OCI-LY7 (cell line): ENCODE results near the gene PACC1. TPM values are rescaled to one million over a fixed set of nuclear protein-coding genes. Genes with fewer than 3 reads are reported as not detected.

Source experiments
- BruUV-seq: library from RNA; stranded (reverse); fragments of 400-500 nt; replicated peaks from 2 replicates; lab custom pipeline; 2021; lab: Mats Ljungman, UMichigan
- CTCF ChIA-PET: fragments of 300-600 bp; sonication (Branson Sonifier 250); formaldehyde crosslinking; loops from one replicate; lab custom pipeline; 2022; ENCODE audit warnings: antibody characterized with exemption; ENCODE audit not compliant: unreplicated experiment; lab: Charles Lee
- POLR2A ChIA-PET: fragments of 300-600 bp; sonication (Branson Sonifier 250); formaldehyde crosslinking; loops from one replicate; lab custom pipeline; 2022; ENCODE audit warnings: antibody characterized with exemption; lab: Charles Lee
- DNase-seq: peaks from one replicate; pipeline ENCODE4 v3.0.0-alpha.2; 2015; ENCODE audit warnings: low spot score
- H2AFZ ChIP-seq: fragments of 200-600 bp; sonication (generic), shearing (Covaris generic); 2 replicates; pipeline ENCODE4 v1.6.1; 2014; ENCODE audit warnings: mild to moderate bottlenecking, antibody characterized with exemption, low read length, moderate library complexity
- H3K27ac ChIP-seq: fragments of 200-600 bp; sonication (generic); 2 replicates; pipeline ENCODE4 v1.5.1; 2014; ENCODE audit warnings: mixed run types, low read depth, mild to moderate bottlenecking, moderate library complexity, low read length, inconsistent platforms; ENCODE audit not compliant: poor library complexity, severe bottlenecking
- H3K36me3 ChIP-seq: fragments of 200-600 bp; sonication (generic); 2 replicates; pipeline ENCODE4 v1.6.1; 2014; ENCODE audit warnings: mild to moderate bottlenecking, antibody characterized with exemption, low read length, moderate library complexity, mixed read lengths; ENCODE audit not compliant: insufficient read depth
- H3K4me1 ChIP-seq: fragments of 200-600 bp; sonication (generic); 2 replicates; pipeline ENCODE4 v1.5.1; 2014; ENCODE audit warnings: mild to moderate bottlenecking, low read length; ENCODE audit not compliant: insufficient read depth, poor library complexity, severe bottlenecking
- H3K4me2 ChIP-seq: fragments of 200-600 bp; sonication (generic); 2 replicates; pipeline ENCODE4 v1.6.1; 2014; ENCODE audit warnings: mild to moderate bottlenecking, low read length
- H3K4me3 ChIP-seq: fragments of 200-600 bp; sonication (generic); 2 replicates; pipeline ENCODE4 v1.5.1; 2014; ENCODE audit warnings: mild to moderate bottlenecking, low read depth, low read length; ENCODE audit not compliant: poor library complexity, severe bottlenecking
- H3K79me2 ChIP-seq: fragments of 200-600 bp; sonication (generic); 2 replicates; pipeline ENCODE4 v1.6.1; 2016; ENCODE audit warnings: low read depth, mild to moderate bottlenecking, low read length, moderate library complexity, mixed read lengths; ENCODE audit not compliant: insufficient read depth
- H3K9me2 ChIP-seq: fragments of 200-600 bp; sonication (generic); 2 replicates; pipeline ENCODE4 v1.6.1; 2016; ENCODE audit warnings: mild to moderate bottlenecking, low read length, mixed read lengths; ENCODE audit not compliant: insufficient read depth
- H3K9me3 ChIP-seq: fragments of 200-600 bp; sonication (generic); 2 replicates; pipeline ENCODE4 v1.6.1; 2014; ENCODE audit warnings: mild to moderate bottlenecking, mixed run types, low read length, mixed read lengths
- H4K20me1 ChIP-seq: fragments of 200-600 bp; sonication (generic); 2 replicates; pipeline ENCODE4 v1.6.1; 2014; ENCODE audit warnings: mild to moderate bottlenecking, antibody characterized with exemption, low read length, moderate library complexity, mixed read lengths; ENCODE audit not compliant: insufficient read depth
- EZH2phosphoT487 ChIP-seq: fragments of 200-600 bp; sonication (generic); IDR thresholded peaks from 2 replicates; pipeline ENCODE4 v1.6.1; 2018; ENCODE audit warnings: low read depth, borderline replicate concordance, mild to moderate bottlenecking, mixed run types, antibody characterized with exemption, low read length, moderate library complexity, mixed read lengths
- intact Hi-C: fragments of 100-400 bp; cut with micrococcal nuclease; formaldehyde crosslinking; loops from one replicate; pipeline ENCODE4 v1.10.0; 2022; ENCODE audit not compliant: unreplicated experiment
- total RNA-seq, 2 experiments: library from RNA; depleted of rRNA in 1 of 2; stranded (reverse); fragments of >200 nt in 1 of 2; shearing (Covaris generic) in 1 of 2; gene quantifications; 2 replicates each; pipeline ENCODE4 v1.2.3, GENCODE V29; 2014 to 2022
- TF ChIP-seq, protein P1 (sequence below): fragments of 200-600 bp; sonication (generic); conservative IDR thresholded peaks from 2 replicates; pipeline ENCODE4 v1.5.1; 2014; ENCODE audit warnings: mild to moderate bottlenecking, antibody characterized with exemption, low read length, moderate library complexity, mixed read lengths

PACC1 gene
- total RNA-seq, 2 experiments from 2014 or later = 17.3 to 30.8 TPM

DNA sequence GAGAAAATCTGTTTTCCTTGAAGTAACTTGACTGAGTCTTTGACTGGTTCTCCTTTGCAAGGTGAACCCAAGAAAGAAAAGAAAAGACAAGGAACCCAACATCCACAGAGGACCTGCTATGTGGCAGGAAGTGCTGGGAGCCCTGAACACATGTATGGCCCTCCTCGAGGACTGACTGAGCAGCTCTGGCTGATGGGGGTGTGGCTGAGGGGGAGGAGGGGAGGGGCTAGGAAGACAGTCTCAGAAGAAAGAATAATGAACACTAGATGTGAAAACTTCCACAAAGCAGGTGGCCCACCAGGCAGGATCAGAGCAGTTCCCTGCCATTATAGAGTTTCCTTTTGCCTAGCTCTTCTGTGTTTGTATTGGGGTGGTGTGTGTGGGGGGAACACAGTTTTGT, 44.1 kb upstream of the PACC1 start:
- Histone ChIP-seq H3K4me1 (peaks cover 4% of the 10 kb centered on the region), H3K9me3 (no peaks in the 10 kb centered on the region), H3K9me2 (no peaks in the 10 kb centered on the region), H2AFZ (0 out of 2 replicates have a peak overlapping the region, but pooled peaks have one; percentile 20), H3K36me3 (no peaks in the 10 kb centered on the region), H3K79me2 (no peaks in the 10 kb centered on the region), H3K27ac (no peak overlapping the region), H3K4me3 (no peak overlapping the region), H4K20me1 (no peaks in the 10 kb centered on the region), H3K4me2 (no peak overlapping the region)
- POLR2A ChIA-PET = no interaction called here
- CTCF ChIA-PET = interaction anchor here (0.6 to 0.7 kb wide), 2 partner anchors 18 to 156 kb away, joined by 6 to 10 read pairs; no protein-coding TSS in a partner anchor
- intact Hi-C loops = loop anchor here (5.0 to 10.0 kb wide), 4 partner anchors 174 to 447 kb away; partner anchors contain the start of gene PPP2R5A
- DNase-seq = peak; percentile 43
- BruUV-seq = no TSS peak
- no peak for TF ChIP-seq EZH2phosphoT487
- TF ChIP-seq, protein P1, sequence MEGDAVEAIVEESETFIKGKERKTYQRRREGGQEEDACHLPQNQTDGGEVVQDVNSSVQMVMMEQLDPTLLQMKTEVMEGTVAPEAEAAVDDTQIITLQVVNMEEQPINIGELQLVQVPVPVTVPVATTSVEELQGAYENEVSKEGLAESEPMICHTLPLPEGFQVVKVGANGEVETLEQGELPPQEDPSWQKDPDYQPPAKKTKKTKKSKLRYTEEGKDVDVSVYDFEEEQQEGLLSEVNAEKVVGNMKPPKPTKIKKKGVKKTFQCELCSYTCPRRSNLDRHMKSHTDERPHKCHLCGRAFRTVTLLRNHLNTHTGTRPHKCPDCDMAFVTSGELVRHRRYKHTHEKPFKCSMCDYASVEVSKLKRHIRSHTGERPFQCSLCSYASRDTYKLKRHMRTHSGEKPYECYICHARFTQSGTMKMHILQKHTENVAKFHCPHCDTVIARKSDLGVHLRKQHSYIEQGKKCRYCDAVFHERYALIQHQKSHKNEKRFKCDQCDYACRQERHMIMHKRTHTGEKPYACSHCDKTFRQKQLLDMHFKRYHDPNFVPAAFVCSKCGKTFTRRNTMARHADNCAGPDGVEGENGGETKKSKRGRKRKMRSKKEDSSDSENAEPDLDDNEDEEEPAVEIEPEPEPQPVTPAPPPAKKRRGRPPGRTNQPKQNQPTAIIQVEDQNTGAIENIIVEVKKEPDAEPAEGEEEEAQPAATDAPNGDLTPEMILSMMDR = no peak

DNA sequence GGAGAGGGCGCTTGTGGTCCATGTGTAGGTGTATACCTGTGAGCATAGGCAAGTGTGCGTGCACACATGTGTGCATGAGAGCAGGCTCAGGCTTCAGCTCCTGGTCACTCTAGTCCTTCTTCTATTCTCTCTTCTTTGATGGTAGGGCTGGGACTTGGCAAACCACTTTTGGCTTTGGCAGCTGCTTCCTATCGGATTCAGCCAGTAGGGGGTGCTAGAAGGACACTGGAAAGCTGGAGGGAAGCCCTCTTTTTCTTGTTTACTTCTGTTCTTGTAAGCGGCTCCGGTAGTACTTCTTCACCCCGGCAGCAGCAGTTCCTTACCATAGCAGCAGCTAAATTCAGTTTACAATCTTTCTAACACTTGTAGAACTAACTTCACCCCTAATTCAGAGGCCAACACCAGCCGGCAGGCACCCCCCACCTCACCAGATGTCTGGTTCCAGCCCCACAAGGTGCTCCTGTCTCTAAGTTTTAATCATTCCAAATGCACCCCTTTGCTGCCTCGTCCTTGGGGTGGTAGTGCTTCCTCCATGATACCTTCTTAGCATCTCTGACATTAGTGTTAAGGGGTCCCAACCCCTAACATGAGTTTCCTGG, 43.2 kb upstream of the PACC1 start:
- TF ChIP-seq, protein P1 = peak; percentile 91
- TF ChIP-seq EZH2phosphoT487 = no peak
- H3K4me2 ChIP-seq = no peak overlapping the region
- ChIA-PET POLR2A (interaction anchor here (0.5 to 1.1 kb wide), 2 partner anchors 537 to 779 kb away, joined by 3 read pairs; no protein-coding TSS in a partner anchor), CTCF (interaction anchor here (0.6 to 1.6 kb wide), 4 partner anchors 12 to 760 kb away, joined by 3 to 5 read pairs (median 4); no protein-coding TSS in a partner anchor)
- intact Hi-C loops = loop anchor here (2.0 to 10.0 kb wide), 7 partner anchors 89 to 777 kb away; partner anchors contain the start of gene PPP2R5A
- no peaks in the 10 kb centered on the region for H4K20me1 ChIP-seq
- no peak overlapping the region for H3K27ac ChIP-seq
- H3K9me2 ChIP-seq = no peaks in the 10 kb centered on the region
- H3K36me3 ChIP-seq = no peaks in the 10 kb centered on the region
- no peaks in the 10 kb centered on the region for H3K79me2 ChIP-seq
- H3K4me3 ChIP-seq = no peak overlapping the region
- BruUV-seq = no TSS peak
- no peaks in the 10 kb centered on the region for H3K9me3 ChIP-seq
- peaks cover 4% of the 10 kb centered on the region for H3K4me1 ChIP-seq
- DNase-seq = peak; percentile 65
- no peak overlapping the region for H2AFZ ChIP-seq
